A673 (cell line): ENCODE results near the gene TRIM66. TPM values are rescaled to one million over a fixed set of nuclear protein-coding genes. Genes with fewer than 3 reads are reported as not detected.

Experiments
- BruUV-seq: library from RNA; stranded (reverse); fragments of 400-500 nt; replicated peaks from 2 replicates; lab custom pipeline; 2021; lab: Mats Ljungman, UMichigan
- CTCF ChIA-PET: fragments of 300-600 bp; sonication (Branson Sonifier 250); formaldehyde crosslinking; loops from one replicate; lab custom pipeline; 2022; ENCODE audit warnings: antibody characterized with exemption; lab: Charles Lee
- POLR2A ChIA-PET: fragments of 300-600 bp; sonication (Branson Sonifier 250); formaldehyde crosslinking; loops from one replicate; lab custom pipeline; 2022; ENCODE audit warnings: antibody characterized with exemption; ENCODE audit not compliant: low non-redundant PET; lab: Charles Lee
- DNase-seq: peaks from one replicate; pipeline ENCODE4 v3.0.0-alpha.2; 2015; ENCODE audit warnings: low spot score
- H3K27ac ChIP-seq: fragments of 200-600 bp; sonication (generic); 2 replicates; pipeline ENCODE4 v1.5.1; 2016; ENCODE audit warnings: mixed run types, low read depth, mild to moderate bottlenecking, mixed read lengths, antibody characterized with exemption, low read length; ENCODE audit not compliant: poor library complexity, severe bottlenecking
- H3K27me3 ChIP-seq: fragments of 200-600 bp; sonication (generic); replicated peaks from 2 replicates; pipeline ENCODE4 v1.6.1; 2017; ENCODE audit warnings: mixed run types, low read depth, mild to moderate bottlenecking, mixed read lengths, antibody characterized with exemption, low read length; ENCODE audit not compliant: insufficient read depth, poor library complexity
- H3K36me3 ChIP-seq: fragments of 200-600 bp; sonication (generic); 2 replicates; pipeline ENCODE4 v1.6.1; 2016; ENCODE audit warnings: mixed run types, mild to moderate bottlenecking, mixed read lengths, antibody characterized with exemption, low read length; ENCODE audit not compliant: insufficient read depth, poor library complexity, severe bottlenecking
- H3K4me1 ChIP-seq: fragments of 200-600 bp; sonication (generic); 2 replicates; pipeline ENCODE4 v1.6.1; 2017; ENCODE audit warnings: mixed run types, mild to moderate bottlenecking, mixed read lengths, antibody characterized with exemption, low read length; ENCODE audit not compliant: insufficient read depth, poor library complexity, severe bottlenecking
- H3K4me3 ChIP-seq: fragments of 200-600 bp; sonication (generic); 2 replicates; pipeline ENCODE4 v1.5.1; 2016; ENCODE audit warnings: low read depth, mixed run types, mild to moderate bottlenecking, mixed read lengths, low read length; ENCODE audit not compliant: poor library complexity, severe bottlenecking
- H3K9me3 ChIP-seq: fragments of 200-600 bp; sonication (generic); 2 replicates; pipeline ENCODE4 v1.6.1; 2016; ENCODE audit warnings: mixed run types, low read depth, mild to moderate bottlenecking, mixed read lengths, antibody characterized with exemption, low read length; ENCODE audit not compliant: poor library complexity, severe bottlenecking
- CTCF ChIP-seq: fragments of 300-800, 200-600 bp; sonication (generic); conservative IDR thresholded peaks from 2 replicates; pipeline ENCODE4 v1.5.1; 2017; ENCODE audit warnings: low read depth, mild to moderate bottlenecking, antibody characterized with exemption, low read length, moderate library complexity, mixed read lengths
- EZH2 ChIP-seq: fragments of 200-600 bp; sonication (generic); IDR thresholded peaks from 2 replicates; pipeline ENCODE4 v1.6.1; 2017; ENCODE audit warnings: borderline replicate concordance, low read depth, mild to moderate bottlenecking, mixed read lengths, antibody characterized with exemption, low read length; ENCODE audit not compliant: poor library complexity, severe bottlenecking
- intact Hi-C: fragments of 100-400 bp; cut with micrococcal nuclease; formaldehyde crosslinking; loops from one replicate; pipeline ENCODE4 v1.10.0; 2022; ENCODE audit not compliant: unreplicated experiment
- total RNA-seq: library from RNA; stranded (reverse); gene quantifications from 2 replicates; pipeline ENCODE4 v1.2.3, GENCODE V29; 2021

Gene TRIM66
- total RNA-seq, 1 experiment from 2014 or later, result 9.7 TPM

- H3K9me3 ChIP-seq, result no peaks in the 10 kb centered on the region
- peaks cover 29% of the 10 kb centered on the region for H3K4me1 ChIP-seq
- H3K27ac ChIP-seq, result peak overlapping the region; percentile 55
- BruUV-seq, result TSS peak; percentile 88
- TF ChIP-seq CTCF (no peak), EZH2 (no peak)
- H3K36me3 ChIP-seq, result peaks cover 35% of the 10 kb centered on the region
- H3K27me3 ChIP-seq, result no peaks in the 10 kb centered on the region
- peak overlapping the region; percentile 57 for H3K4me3 ChIP-seq
- ChIA-PET CTCF (no interaction called here), POLR2A (no interaction called here)
- intact Hi-C loops, result loop anchor here (2.0 to 10.0 kb wide), 3 partner anchors 124 to 276 kb away; partner anchors contain the start of genes AKIP1 and TMEM9B
- peak; percentile 96 for DNase-seq
Measured at GRCh38 chr11:8688414-8689362, 6.2 kb upstream of the TRIM66 start.

GRCh38 chr11:8686325-8686724, 3.9 kb upstream of the TRIM66 start:
- no peaks in the 10 kb centered on the region for H3K27me3 ChIP-seq
- no peaks in the 10 kb centered on the region for H3K9me3 ChIP-seq
- no peak overlapping the region for H3K27ac ChIP-seq
- peaks cover 36% of the 10 kb centered on the region for H3K36me3 ChIP-seq
- intact Hi-C loops, result loop anchor here (5.0 to 10.0 kb wide), 2 partner anchors 226 to 278 kb away; partner anchors contain the start of genes AKIP1 and TMEM9B
- no peak overlapping the region for H3K4me3 ChIP-seq
- TF ChIP-seq CTCF (no peak), EZH2 (no peak)
- ChIA-PET CTCF (no interaction called here), POLR2A (no interaction called here)
- H3K4me1 ChIP-seq, result peaks cover 34% of the 10 kb centered on the region
- BruUV-seq, result no TSS peak
- DNase-seq, result no peak

GRCh38 chr11:8685820-8686219, 3.4 kb upstream of the TRIM66 start:
- CTCF ChIA-PET, result no interaction called here
- H3K27ac ChIP-seq, result peak overlapping the region; percentile 50
- no peaks in the 10 kb centered on the region for H3K27me3 ChIP-seq
- intact Hi-C loops, result loop anchor here (5.0 to 10.0 kb wide), 2 partner anchors 226 to 279 kb away; partner anchors contain the start of genes AKIP1 and TMEM9B
- no peak for TF ChIP-seq EZH2
- no peak for TF ChIP-seq CTCF
- H3K4me1 ChIP-seq, result peaks cover 34% of the 10 kb centered on the region
- no TSS peak for BruUV-seq
- POLR2A ChIA-PET, result no interaction called here
- no peak for DNase-seq
- H3K4me3 ChIP-seq, result no peak overlapping the region
- no peaks in the 10 kb centered on the region for H3K9me3 ChIP-seq
- H3K36me3 ChIP-seq, result peaks cover 36% of the 10 kb centered on the region
